ENCODE results near the gene NT5C1A.
A peak's percentile ranks its signal among the peaks of the same experiment; 100 is the strongest.

DNA sequence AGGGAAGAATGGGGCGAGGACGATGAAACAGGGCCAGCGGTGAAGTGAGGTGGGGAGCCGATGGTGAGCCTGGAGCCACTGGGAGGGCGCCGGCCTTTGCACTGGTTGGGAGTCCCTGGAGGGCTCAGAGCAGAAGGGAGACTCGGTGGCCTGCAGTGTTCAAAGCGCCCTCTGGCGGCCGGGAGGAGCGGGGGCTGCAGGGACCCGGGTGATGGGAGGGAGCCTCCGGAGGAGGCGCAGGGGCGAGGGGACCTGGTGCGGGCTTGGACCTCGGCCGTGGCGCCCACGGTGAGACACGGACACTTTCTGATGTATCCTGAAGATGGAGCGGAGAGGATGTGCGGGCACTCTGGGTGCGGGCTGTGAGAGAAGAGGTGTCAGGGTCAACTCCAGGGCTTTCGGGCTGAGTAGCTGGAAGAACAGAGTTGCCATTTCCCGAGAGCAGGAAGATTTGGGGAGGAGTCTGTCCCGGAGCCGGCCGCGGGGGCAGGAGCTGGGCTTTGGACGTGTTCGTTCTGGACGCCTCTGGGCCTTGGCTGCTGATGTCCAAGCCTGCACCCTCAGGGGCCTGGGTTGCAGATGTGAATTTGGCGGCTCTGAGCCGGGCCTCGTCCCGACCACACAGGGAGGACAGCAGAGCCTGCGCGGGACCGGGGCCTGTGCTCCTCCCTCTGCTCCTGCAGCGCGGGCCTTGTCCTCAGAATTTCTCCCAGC is 62.1 kb downstream of the NT5C1A start:
- TF ChIP-seq, protein P1, sequence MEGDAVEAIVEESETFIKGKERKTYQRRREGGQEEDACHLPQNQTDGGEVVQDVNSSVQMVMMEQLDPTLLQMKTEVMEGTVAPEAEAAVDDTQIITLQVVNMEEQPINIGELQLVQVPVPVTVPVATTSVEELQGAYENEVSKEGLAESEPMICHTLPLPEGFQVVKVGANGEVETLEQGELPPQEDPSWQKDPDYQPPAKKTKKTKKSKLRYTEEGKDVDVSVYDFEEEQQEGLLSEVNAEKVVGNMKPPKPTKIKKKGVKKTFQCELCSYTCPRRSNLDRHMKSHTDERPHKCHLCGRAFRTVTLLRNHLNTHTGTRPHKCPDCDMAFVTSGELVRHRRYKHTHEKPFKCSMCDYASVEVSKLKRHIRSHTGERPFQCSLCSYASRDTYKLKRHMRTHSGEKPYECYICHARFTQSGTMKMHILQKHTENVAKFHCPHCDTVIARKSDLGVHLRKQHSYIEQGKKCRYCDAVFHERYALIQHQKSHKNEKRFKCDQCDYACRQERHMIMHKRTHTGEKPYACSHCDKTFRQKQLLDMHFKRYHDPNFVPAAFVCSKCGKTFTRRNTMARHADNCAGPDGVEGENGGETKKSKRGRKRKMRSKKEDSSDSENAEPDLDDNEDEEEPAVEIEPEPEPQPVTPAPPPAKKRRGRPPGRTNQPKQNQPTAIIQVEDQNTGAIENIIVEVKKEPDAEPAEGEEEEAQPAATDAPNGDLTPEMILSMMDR (conservative IDR thresholded peaks at IDR 0.05; ENCODE audit: low read depth, low read length), result peak; percentile 94
- TF ChIP-seq EZH2 (IDR thresholded peaks at IDR 0.05; ENCODE audit: borderline replicate concordance, low read depth, low read length, poor library complexity, severe bottlenecking), result no peak

Measured in A673 (cell line).